Bronchial epithelial cell (primary cell): ENCODE measurements around the gene SIK3. TPM values are rescaled to one million over a fixed set of nuclear protein-coding genes. Genes with fewer than 3 reads are reported as not detected.
A peak's percentile ranks its signal among the peaks of the same experiment; 100 is the strongest.

Experiments
- DNase-seq: peaks from one replicate; pipeline ENCODE4 v3.0.0-alpha.2; 2010; ENCODE audit warnings: low read depth
- FAIRE-seq: peaks from 2 replicates; lab custom pipeline; 2011; peaks lifted over from hg19 to GRCh38; lab: Jason Lieb, UNC
- H3K27me3 ChIP-seq: 2 replicates; pipeline ENCODE4 v1.5.1; 2011; ENCODE audit warnings: low read length; ENCODE audit not compliant: control insufficient read depth, insufficient read depth
- H3K36me3 ChIP-seq: 2 replicates; pipeline ENCODE4 v1.5.1; 2011; ENCODE audit warnings: low read length; ENCODE audit not compliant: control insufficient read depth, insufficient read depth
- H3K4me3 ChIP-seq: 2 replicates; pipeline ENCODE4 v1.5.1; 2011; ENCODE audit warnings: mild to moderate bottlenecking, low read depth, low read length, control low read depth
- CTCF ChIP-seq: IDR thresholded peaks from 2 replicates; pipeline ENCODE4 v1.5.1; 2011; ENCODE audit warnings: mild to moderate bottlenecking, moderate library complexity, low read length, control low read depth, inconsistent platforms; ENCODE audit not compliant: insufficient read depth, severe bottlenecking
- total RNA-seq: library from RNA; depleted of rRNA; stranded (reverse); fragments of >200 nt; gene quantifications from 2 replicates; pipeline ENCODE4 v1.2.1, GENCODE V29; 2014

SIK3 gene
- total RNA-seq, 1 donor from 2014 or later: 6.8 TPM

DNA sequence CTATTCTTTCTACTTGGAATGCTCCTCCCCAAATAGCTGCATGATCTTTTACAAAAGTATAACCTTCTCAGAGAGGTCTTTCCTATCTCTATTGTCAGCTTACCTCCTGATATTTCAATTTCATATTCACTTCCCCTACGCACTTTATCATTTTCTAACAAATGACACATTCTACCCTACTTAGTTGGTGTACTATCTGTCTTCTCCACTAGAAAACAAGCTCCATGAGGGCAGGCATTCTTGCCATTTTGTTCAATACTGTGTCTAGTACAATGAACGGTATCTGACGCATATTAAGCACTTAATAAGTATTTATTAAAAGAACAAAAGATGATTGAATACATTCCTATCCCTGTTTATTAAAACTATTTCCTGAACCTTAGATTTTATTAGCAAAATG is 164.3 kb downstream of the SIK3 start:
- H3K27me3 ChIP-seq: no peaks in the 10 kb centered on the region
- no peak for TF ChIP-seq CTCF
- FAIRE-seq: no peak
- DNase-seq: no peak
- H3K36me3 ChIP-seq: no peaks in the 10 kb centered on the region
- no peak overlapping the region for H3K4me3 ChIP-seq

- TF ChIP-seq CTCF: no peak
- no peak for DNase-seq
- Histone ChIP-seq H3K27me3 (no peaks in the 10 kb centered on the region), H3K36me3 (no peaks in the 10 kb centered on the region), H3K4me3 (no peak overlapping the region)
- FAIRE-seq: no peak
Observed at GRCh38 chr11:116932181-116932580, 166.0 kb downstream of the SIK3 start.

DNA sequence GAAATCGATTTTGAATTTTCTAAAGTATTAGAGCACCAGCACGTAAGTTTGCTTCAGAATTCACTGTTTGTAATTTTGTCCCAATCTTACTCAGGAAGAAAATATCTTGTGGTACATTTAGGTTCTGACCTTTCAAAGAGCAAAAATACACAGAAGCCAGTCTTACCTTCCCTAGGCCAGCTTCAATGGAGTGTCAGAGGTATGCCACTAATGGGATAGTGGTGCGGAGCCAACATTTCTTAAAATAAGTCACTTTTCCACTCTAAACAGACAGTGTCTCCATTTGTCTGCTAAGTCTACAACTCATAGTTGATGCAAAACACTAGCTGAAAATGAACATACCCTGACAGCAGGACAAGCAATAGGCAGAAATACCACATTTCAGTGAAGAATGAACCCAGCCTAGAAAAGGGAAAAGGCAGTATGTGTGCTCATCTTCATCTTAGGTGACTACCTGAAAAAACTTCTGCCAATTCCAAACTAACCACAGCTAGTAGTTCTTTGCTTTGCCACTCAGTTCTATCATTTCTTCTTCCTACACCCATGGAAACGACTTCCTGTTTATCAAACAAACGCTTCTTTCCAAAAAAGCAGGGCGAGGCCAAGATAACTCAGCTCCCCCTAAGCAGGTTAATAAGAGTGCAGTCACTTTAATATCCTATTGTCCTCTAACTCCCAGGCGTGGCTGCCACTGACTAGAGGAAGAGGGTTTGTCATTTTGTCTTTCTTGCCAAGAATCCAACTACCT is 166.8 kb downstream of the SIK3 start:
- Histone ChIP-seq H3K4me3 (no peak overlapping the region), H3K27me3 (no peaks in the 10 kb centered on the region), H3K36me3 (peaks cover 3% of the 10 kb centered on the region)
- no peak for TF ChIP-seq CTCF
- FAIRE-seq: no peak
- DNase-seq: peak; percentile 71

DNA sequence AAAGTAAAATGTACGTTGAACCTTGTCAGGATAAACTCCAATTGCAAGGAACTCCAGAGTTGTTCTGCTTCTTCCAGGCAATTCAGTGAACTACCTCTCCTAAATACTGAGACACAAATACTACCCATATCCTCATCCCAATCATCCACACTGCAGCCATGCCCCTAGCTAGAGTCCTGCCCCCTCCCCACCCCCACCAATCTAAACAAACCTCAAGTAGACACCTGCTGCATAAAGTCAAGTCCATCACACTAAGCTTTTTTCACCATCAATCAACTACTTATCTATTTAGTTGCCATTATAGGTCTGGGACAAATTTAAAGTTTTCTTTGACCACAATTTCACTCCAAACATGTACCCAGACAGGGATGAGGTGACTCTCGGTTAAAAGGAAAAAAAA is 167.6 kb downstream of the SIK3 start:
- Histone ChIP-seq H3K4me3 (no peak overlapping the region), H3K27me3 (no peaks in the 10 kb centered on the region), H3K36me3 (peaks cover 3% of the 10 kb centered on the region)
- DNase-seq (no peak), FAIRE-seq (no peak)
- TF ChIP-seq CTCF: no peak

DNA sequence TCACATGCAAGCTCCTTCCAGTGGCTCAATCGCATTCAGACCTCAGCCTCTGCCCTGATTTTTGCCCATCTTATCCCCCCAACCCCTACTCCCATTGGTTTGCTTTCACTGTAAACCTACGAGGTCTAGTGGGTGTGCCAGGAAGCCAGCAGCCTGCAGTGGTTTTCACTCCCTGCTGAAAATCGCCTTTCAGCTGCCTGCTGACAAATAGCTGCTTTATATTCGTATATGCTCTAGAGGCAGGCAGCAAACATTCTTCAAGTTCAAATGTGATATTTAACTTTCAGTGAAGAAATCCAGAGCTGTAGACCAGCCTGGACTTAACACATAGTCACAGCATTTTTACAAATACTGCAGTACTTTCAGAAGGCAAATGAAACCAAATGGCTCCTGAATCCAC is 168.1 kb downstream of the SIK3 start:
- Histone ChIP-seq H3K36me3 (peaks cover 3% of the 10 kb centered on the region), H3K27me3 (no peaks in the 10 kb centered on the region), H3K4me3 (no peak overlapping the region)
- FAIRE-seq (no peak), DNase-seq (no peak)
- no peak for TF ChIP-seq CTCF

DNA sequence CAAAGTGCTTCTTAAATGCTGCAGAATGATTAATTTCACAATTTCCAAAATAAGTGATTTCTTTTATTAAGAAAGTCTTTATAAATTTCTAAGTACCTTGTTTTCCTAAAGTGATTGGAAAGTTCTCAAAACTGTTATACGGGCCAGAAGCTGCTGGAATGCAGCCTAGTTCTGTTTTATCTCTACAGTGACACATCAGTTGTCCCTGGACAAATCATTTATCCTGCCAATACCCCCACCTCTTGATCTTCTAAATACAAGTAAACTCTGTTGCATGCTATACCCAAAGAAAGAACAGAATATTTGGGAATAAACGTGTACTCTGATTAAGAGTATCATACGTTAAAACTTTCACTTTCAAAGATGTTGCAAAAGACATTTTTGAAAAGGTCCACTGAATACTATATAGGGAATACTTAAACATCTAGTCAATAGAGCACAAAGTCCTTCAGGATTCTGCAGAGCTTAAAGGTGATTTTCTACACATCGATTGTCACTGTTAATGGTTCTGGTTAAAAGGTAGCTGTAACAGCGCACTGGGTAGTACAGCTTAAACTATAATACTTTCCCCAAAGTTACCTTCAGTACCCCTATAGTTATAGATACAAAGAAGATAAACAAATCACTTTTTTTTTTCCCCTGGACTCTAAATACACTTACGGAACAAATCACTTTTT is 168.7 kb downstream of the SIK3 start:
- FAIRE-seq: no peak
- peaks cover 3% of the 10 kb centered on the region for H3K36me3 ChIP-seq
- H3K4me3 ChIP-seq: no peak overlapping the region
- TF ChIP-seq CTCF: no peak
- no peaks in the 10 kb centered on the region for H3K27me3 ChIP-seq
- DNase-seq: no peak
